B cell (primary cell): Measurements from ENCODE around the gene SCN8A. TPM values are rescaled to one million over a fixed set of nuclear protein-coding genes. Genes with fewer than 3 reads are reported as not detected.

Experiments
- ATAC-seq: fragments of 200-7000 bp; cut with Tn5 transposase; one replicate; pipeline ENCODE4 v1.10.0; 2021; ENCODE audit warnings: low read depth, mild to moderate bottlenecking, moderate number of reproducible peaks, moderate library complexity
- CTCF ChIA-PET: fragments of 350-600 bp; sonication (Branson Sonifier 250); formaldehyde crosslinking; loops from one replicate; lab custom pipeline; 2021; ENCODE audit warnings: antibody characterized with exemption, inconsistent platforms; lab: Charles Lee
- POLR2A ChIA-PET: fragments of 350-600 bp; sonication (Branson Sonifier 250); formaldehyde crosslinking; loops from one replicate; lab custom pipeline; 2021; ENCODE audit warnings: antibody characterized with exemption; lab: Charles Lee
- DNase-seq: peaks from one replicate; pipeline ENCODE4 v3.0.0; 2013
- H2AFZ ChIP-seq: 2 replicates; pipeline ENCODE4 v1.6.1; 2012; ENCODE audit warnings: mild to moderate bottlenecking, low read depth, low read length; ENCODE audit not compliant: insufficient read depth, poor library complexity, severe bottlenecking
- H3K27ac ChIP-seq, 2 donors: 1 replicate in 1 of 2; 2 replicates in 1 of 2; pipeline ENCODE4 v1.5.1; 2012 to 2013; ENCODE audit warnings: low read length in 2 of 2, mild to moderate bottlenecking in 2 of 2, moderate library complexity in 1 of 2
- H3K27me3 ChIP-seq, 4 experiments: fragments of 200-600 bp in 1 of 4; sonication (generic) in 1 of 4; replicated peaks in 1 of 4; 1 replicate in 2 of 4; 2 replicates in 2 of 4; pipeline versions ENCODE4 v1.6.1 to v1.7.0; 2013 to 2016; ENCODE audit warnings: low read length in 3 of 4, mild to moderate bottlenecking in 2 of 4, mixed read lengths in 1 of 4, moderate library complexity in 1 of 4; ENCODE audit not compliant: insufficient read depth in 4 of 4, control insufficient read depth in 3 of 4; ENCODE audit errors: control extremely low read depth in 1 of 4
- H3K36me3 ChIP-seq, 2 experiments: replicated peaks in 1 of 2; 1 replicate in 1 of 2; 2 replicates in 1 of 2; pipeline versions ENCODE4 v1.6.1 to v1.7.1; 2013; ENCODE audit warnings: low read length in 1 of 2; ENCODE audit not compliant: insufficient read depth in 2 of 2, control insufficient read depth in 1 of 2; ENCODE audit errors: control extremely low read depth in 1 of 2, extremely low read depth in 1 of 2
- H3K4me1 ChIP-seq, 2 donors: fragments of 200-600 bp in 1 of 2; sonication (generic) in 1 of 2; 1 replicate in 1 of 2; 2 replicates in 1 of 2; pipeline versions ENCODE4 v1.5.1 to v1.6.1; 2013 to 2017; ENCODE audit warnings: low read length in 2 of 2; ENCODE audit not compliant: control insufficient read depth in 2 of 2, insufficient read depth in 2 of 2
- H3K4me2 ChIP-seq: replicated peaks from 2 replicates; pipeline ENCODE3; 2012; ENCODE audit warnings: mild to moderate bottlenecking, low read depth, low read length; ENCODE audit not compliant: poor library complexity, severe bottlenecking
- H3K4me3 ChIP-seq, 5 experiments: fragments of 200-600 bp in 1 of 5; sonication (generic) in 1 of 5; 1 replicate in 3 of 5; 2 replicates in 2 of 5; pipeline versions ENCODE4 v1.5.1 to v1.7.0; 2011 to 2016; ENCODE audit warnings: low read length in 4 of 5, mild to moderate bottlenecking in 4 of 5, low read depth in 2 of 5, control low read depth in 1 of 5, moderate library complexity in 1 of 5; ENCODE audit not compliant: insufficient read depth in 1 of 5; ENCODE audit errors: control extremely low read depth in 1 of 5, extremely low read depth in 1 of 5
- H3K79me2 ChIP-seq: fragments of 200-600 bp; sonication (generic); one replicate; pipeline ENCODE4 v1.6.0; 2016; ENCODE audit warnings: low read length; ENCODE audit not compliant: control insufficient read depth, insufficient read depth
- H3K9ac ChIP-seq: fragments of 200-600 bp; sonication (generic); 2 replicates; pipeline ENCODE4 v1.6.1; 2017; ENCODE audit warnings: mild to moderate bottlenecking, low read length, moderate library complexity
- H3K9me3 ChIP-seq, 3 donors: one replicate each; pipeline versions ENCODE4 v1.6.1 to v1.7.1; 2013; ENCODE audit warnings: low read length in 2 of 3; ENCODE audit not compliant: control insufficient read depth in 2 of 3, insufficient read depth in 1 of 3; ENCODE audit errors: control extremely low read depth in 1 of 3
- H4K20me1 ChIP-seq: 2 replicates; pipeline ENCODE4 v1.6.0; 2012; ENCODE audit warnings: mild to moderate bottlenecking, low read length; ENCODE audit not compliant: insufficient read depth, control insufficient read depth, poor library complexity, severe bottlenecking
- H3K27ac Mint-ChIP-seq: one replicate; pipeline ENCODE4 v1.8.0; 2021; ENCODE audit warnings: mixed read lengths
- H3K27me3 Mint-ChIP-seq: one replicate; pipeline ENCODE4 v1.8.0; 2021; ENCODE audit warnings: mixed read lengths
- H3K4me1 Mint-ChIP-seq: one replicate; pipeline ENCODE4 v1.8.0; 2021; ENCODE audit warnings: mixed read lengths
- H3K4me3 Mint-ChIP-seq: one replicate; pipeline ENCODE4 v1.8.0; 2021; ENCODE audit warnings: mixed read lengths
- H3K9me3 Mint-ChIP-seq: one replicate; pipeline ENCODE4 v1.8.0; 2022; ENCODE audit warnings: mixed read lengths; ENCODE audit not compliant: insufficient read depth
- EZH2 ChIP-seq: IDR thresholded peaks from 2 replicates; pipeline ENCODE4 v1.6.1; 2012; ENCODE audit warnings: borderline replicate concordance, low read depth, mild to moderate bottlenecking, moderate library complexity, low read length; ENCODE audit not compliant: insufficient read depth, poor library complexity, severe bottlenecking
- whole genome bisulfite sequencing: methylation state at CpG from one replicate; pipeline ENCODE4 v1.1.5; 2013; ENCODE audit warnings: missing lambda C conversion rate; ENCODE audit not compliant: insufficient coverage; 5-methylcytosine and 5-hydroxymethylcytosine counted together
- intact Hi-C: fragments of 100-400 bp; cut with micrococcal nuclease; formaldehyde crosslinking; loops from one replicate; pipeline ENCODE4 v1.10.0; 2022
- polyA plus RNA-seq: library from polyadenylated mRNA; depleted of rRNA; stranded (reverse); fragments of >200 nt; gene quantifications from 2 replicates; pipeline ENCODE4 v1.2.3, GENCODE V29; 2012
- total RNA-seq, 2 donors: library from RNA; stranded (reverse); fragments of 120-200 nt in 1 of 2; gene quantifications; 1 replicate in 1 of 2; 2 replicates in 1 of 2; pipeline versions ENCODE4 v1.2.3 to v1.2.4, GENCODE V29; 2013 to 2022
- TF ChIP-seq, protein P1 (sequence below): fragments of 200-600 bp; IDR thresholded peaks from one replicate; pipeline ENCODE4 v1.8.0; 2022; ENCODE audit warnings: antibody characterized with exemption, mild to moderate bottlenecking

Gene SCN8A
- total and polyA plus RNA-seq, 2 donors (not counting 1 experiment from before 2014, with no cell fraction given), result 0.78 to 1.0 TPM

- ATAC-seq (no peak), DNase-seq (no peak)
- Histone ChIP-seq H2AFZ (no peak overlapping the region), H3K27ac (no peak overlapping the region), H3K79me2 (no peaks in the 10 kb centered on the region), H4K20me1 (no peaks in the 10 kb centered on the region), H3K27me3 (no peaks in the 10 kb centered on the region), H3K4me3 (no peak overlapping the region), H3K9ac (no peak overlapping the region), H3K36me3 (no peaks in the 10 kb centered on the region), H3K4me2 (no peak overlapping the region), H3K4me1 (no peaks in the 10 kb centered on the region), H3K9me3 (no peaks in the 10 kb centered on the region)
- CTCF ChIA-PET, result interaction anchor here (0.9 to 1.2 kb wide), 2 partner anchors 16 to 256 kb away, joined by 3 to 5 read pairs; no protein-coding TSS in a partner anchor
- Mint-ChIP-seq H3K4me1 (no peaks in the 10 kb centered on the region), H3K27ac (no peak overlapping the region), H3K27me3 (peaks cover 24% of the 10 kb centered on the region), H3K4me3 (no peak overlapping the region), H3K9me3 (no peaks in the 10 kb centered on the region)
- intact Hi-C loops, result no loop called here
- no peak for TF ChIP-seq EZH2
- TF ChIP-seq, protein P1, sequence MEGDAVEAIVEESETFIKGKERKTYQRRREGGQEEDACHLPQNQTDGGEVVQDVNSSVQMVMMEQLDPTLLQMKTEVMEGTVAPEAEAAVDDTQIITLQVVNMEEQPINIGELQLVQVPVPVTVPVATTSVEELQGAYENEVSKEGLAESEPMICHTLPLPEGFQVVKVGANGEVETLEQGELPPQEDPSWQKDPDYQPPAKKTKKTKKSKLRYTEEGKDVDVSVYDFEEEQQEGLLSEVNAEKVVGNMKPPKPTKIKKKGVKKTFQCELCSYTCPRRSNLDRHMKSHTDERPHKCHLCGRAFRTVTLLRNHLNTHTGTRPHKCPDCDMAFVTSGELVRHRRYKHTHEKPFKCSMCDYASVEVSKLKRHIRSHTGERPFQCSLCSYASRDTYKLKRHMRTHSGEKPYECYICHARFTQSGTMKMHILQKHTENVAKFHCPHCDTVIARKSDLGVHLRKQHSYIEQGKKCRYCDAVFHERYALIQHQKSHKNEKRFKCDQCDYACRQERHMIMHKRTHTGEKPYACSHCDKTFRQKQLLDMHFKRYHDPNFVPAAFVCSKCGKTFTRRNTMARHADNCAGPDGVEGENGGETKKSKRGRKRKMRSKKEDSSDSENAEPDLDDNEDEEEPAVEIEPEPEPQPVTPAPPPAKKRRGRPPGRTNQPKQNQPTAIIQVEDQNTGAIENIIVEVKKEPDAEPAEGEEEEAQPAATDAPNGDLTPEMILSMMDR, result no peak
- 89% methylated on average over 4 of the region's 7 CpGs for WGBS
- POLR2A ChIA-PET, result no interaction called here
Observed at GRCh38 chr12:51677284-51677968, 86.4 kb downstream of the SCN8A start.

DNA sequence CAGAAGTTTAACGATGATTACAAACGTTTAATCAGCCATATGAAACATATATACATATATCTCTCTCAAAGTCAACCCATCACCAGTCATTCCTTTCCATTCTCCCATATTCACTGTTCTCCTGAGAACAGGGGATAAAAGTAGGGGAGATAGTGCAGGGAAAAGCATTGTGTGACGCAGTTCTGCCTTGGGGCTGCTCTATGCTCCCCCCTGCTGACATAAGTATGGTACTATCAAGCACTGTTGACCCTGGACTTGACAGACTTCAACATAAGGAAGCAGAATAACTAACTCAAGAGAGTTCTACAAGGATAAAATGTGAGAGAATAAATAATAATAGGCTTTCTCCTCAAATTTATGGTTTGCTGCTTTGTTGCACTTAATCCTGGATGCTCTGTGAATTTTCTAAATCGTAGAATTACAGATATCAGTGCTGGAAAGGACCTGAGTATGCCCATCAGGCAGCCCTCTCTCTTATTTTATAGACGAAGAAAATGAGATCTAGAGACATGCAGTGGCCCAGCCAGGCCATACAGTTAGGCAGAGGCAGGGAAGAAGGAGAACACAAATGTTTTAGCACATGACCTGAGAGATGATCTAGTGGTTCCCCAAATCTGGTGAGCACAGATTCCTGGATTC lies 87.2 kb downstream of the SCN8A start:
- H3K9me3 Mint-ChIP-seq, result no peaks in the 10 kb centered on the region
- Histone ChIP-seq H3K9me3 (no peaks in the 10 kb centered on the region), H3K4me1 (no peaks in the 10 kb centered on the region), H3K27ac (no peak overlapping the region), H3K9ac (no peak overlapping the region), H3K4me2 (no peak overlapping the region), H2AFZ (no peak overlapping the region), H4K20me1 (no peaks in the 10 kb centered on the region), H3K79me2 (no peaks in the 10 kb centered on the region), H3K4me3 (no peak overlapping the region), H3K36me3 (no peaks in the 10 kb centered on the region), H3K27me3 (no peaks in the 10 kb centered on the region)
- intact Hi-C loops, result loop anchor here (2.0 kb wide), 1 partner anchor 257 kb away; no protein-coding TSS in a partner anchor
- ATAC-seq (peak; percentile 31), DNase-seq (peak; percentile 35)
- ChIA-PET CTCF (interaction anchor here (0.7 kb wide), 1 partner anchor 1660 kb away, joined by 3 read pairs; no protein-coding TSS in a partner anchor), POLR2A (no interaction called here)
- TF ChIP-seq EZH2, result no peak
- TF ChIP-seq, protein P1, result peak; percentile 71
- peaks cover 20% of the 10 kb centered on the region for H3K27me3 Mint-ChIP-seq
- no peak overlapping the region for H3K27ac Mint-ChIP-seq
- H3K4me1 Mint-ChIP-seq, result no peaks in the 10 kb centered on the region
- WGBS, result no CpG with 5 or more reads among the region's 5 CpGs
- no peak overlapping the region for H3K4me3 Mint-ChIP-seq
